NCI-H2081 treated with DMSO at 0.1 percent for 48 hours (cell line): Measurements from ENCODE around the gene ARHGDIB.

Source experiments
- DNase-seq: peaks from one replicate; lab custom pipeline; 2025; lab: John Stamatoyannopoulos, UW

ARHGDIB gene

DNA sequence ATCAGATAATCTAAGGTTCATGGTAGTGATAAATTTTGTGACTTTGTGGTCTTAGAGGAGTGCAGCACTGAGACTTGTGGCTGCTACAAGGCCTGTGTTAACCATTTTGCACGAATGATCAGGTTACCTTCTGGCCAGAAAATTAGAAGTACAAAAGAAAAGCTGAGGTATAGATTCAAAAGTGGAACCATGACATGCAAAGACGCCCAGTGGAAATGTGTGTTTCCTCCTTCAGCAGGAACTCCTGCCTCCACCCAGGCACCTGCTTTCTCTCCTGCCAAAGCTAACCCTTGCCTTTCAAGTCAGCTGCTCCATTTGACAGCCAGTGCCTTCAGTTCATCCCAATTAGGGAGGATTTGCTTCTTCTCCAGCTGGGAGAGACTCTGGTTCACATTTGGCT lies 21.6 kb upstream of the ARHGDIB start:
- no peak for DNase-seq

DNA sequence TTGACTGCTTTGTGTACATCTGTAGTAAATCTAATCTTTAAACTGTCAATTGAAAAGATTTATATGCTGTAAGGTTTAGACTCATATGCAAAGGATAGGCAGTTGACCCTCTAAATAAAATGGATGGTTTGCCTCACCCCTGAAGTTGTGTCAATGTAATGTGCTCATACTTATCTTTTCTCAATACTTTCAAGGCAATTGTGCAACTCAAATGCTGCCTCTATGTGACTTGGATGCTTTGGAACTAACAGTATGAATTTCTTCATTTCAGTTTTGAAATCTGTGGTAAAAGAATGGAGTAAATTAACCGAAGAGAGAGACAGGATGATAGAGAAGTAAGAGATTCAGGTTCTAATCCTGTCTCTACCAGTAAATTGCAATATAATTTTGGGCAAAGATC lies 21.2 kb upstream of the ARHGDIB start:
- no peak for DNase-seq

DNA sequence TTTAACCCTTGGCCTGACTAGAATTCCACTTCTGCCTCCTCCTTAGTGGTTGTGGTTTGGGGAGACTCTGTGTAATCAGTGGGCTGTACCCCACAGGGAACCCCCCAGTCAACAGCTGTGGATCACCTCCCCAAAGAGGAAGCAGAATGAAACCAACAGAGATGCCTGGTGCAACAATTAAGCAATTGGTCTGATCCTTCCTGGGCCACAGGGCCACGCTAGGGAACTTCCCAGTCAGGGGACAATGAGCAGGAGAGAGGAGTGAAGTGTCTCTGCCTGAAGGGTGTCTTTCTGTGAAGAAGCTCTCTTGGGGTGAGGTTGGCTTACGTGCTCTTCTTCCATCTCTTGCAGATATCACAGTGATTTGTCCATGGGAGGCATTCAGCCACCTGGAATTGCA lies 19.6 kb upstream of the ARHGDIB start:
- no peak for DNase-seq

DNA sequence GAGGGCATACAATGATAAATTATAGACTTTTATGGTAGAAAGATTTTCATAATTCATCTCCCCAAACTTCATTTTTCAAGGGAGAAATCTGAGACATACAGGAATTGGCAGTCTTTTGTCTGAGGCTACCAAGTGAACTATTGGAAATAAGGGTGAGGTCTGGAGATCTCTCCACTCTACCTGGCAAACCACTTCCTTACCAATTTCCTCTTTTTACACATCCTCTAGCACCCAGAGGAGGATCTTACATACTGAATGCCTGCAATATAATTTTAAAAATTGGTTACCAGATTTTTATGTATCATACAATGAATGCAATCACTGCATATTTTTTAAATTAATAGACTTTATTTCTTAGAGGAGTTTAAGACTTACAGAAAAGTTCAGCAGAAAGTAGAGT lies 18.1 kb upstream of the ARHGDIB start:
- DNase-seq: no peak

DNA sequence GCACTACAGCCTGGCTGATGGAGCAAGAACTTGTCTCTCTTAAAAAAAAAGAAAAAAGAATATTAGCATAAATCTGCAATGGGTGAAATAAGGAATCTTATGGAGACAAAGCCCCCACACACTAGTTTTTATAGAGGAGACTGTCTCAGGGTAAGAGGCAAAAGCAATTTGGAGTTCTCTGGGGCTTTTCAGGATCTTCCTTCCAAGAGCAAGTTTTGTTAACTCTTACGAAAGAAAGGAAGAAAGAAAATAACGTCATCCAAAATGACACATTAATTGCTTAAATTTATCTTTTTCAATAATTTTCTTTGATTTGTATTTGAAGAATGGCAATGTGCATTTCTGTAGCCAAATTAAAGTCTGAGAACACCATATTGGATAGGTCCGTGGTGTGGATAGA lies 15.3 kb upstream of the ARHGDIB start:
- no peak for DNase-seq

DNA sequence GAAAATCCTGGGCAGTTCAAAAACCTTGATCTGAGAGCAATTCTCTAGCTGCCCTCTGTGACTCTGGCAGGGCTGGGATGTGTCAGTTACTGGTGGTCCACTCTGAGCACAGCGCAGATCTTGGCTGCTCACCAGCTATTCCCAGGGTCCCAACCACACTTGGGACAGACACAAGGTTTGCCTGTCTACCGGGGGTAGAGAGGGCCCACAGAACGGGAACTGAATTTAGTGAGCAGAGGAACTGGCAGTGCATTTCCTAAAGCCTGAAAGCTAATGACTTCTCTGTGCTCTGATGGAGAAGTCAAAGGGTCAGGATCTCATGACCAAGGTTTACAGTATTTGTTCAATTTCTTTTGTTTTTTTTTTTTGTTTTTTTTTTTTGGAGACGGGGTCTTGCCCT lies 14.1 kb upstream of the ARHGDIB start:
- no peak for DNase-seq

DNA sequence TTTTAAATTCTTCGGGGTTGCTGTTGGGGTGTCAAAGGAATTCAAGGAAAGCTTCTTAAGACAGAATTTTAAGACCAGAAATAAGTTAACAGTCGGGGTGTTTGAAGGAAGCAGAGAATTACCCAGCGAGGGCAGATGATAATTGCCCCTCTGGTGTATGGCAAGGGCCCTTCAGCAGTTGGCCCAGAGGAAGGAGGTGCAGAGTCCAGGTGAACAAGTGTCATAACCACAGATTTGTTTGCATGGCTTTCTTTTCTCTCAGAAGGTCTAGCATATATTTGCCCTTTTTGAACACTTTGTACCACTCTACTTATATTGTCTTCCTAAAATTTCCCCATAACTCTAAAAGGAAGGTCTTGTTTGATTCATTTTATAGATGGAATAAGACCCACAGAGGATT lies 13.2 kb upstream of the ARHGDIB start:
- no peak for DNase-seq

DNA sequence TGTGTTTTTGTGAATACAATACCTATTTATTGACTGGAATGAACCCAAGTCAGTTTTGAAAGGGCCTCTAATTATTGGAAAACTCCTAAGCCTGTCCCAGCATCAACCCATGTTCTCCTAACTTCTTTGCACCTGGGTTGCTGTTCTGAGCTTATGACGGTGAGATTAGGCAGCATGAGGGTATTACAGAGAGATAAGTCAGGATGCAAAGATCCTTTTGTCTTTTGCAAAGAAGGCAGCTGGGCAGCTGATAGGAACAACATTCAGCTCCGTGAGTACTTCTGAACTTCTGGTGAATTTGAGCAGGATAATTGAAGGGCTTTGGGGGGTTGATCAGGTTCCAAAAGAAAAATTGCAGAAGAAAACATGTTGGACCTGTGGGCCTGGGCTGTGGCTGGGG lies 11.4 kb upstream of the ARHGDIB start, which contains the start of gene PDE6H:
TSS of gene PDE6H (plus strand) at position 227 of the 400 bp plus-strand sequence. CDS start 4,971 bp downstream, outside the sequence.
- no peak for DNase-seq

DNA sequence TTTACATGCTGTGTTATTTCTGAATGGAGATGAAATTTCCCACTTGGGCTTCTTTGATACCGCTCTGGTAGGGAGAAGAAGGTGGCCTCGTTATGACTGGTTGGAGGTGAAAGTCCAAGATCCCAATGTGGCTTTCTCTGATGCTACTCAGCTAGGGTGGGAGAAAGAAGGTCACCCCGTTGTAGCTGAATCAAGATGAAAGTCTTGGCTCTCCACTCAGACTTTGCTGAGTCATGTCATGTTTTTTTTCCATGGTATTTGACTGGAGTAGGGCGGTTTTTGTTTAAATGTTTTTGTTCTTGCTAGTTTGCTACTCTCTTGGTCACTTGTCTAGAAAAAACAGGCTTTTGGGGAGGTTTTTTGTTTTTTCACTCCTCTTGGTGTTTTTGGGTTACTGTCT lies 9.1 kb upstream of the ARHGDIB start:
- no peak for DNase-seq

DNA sequence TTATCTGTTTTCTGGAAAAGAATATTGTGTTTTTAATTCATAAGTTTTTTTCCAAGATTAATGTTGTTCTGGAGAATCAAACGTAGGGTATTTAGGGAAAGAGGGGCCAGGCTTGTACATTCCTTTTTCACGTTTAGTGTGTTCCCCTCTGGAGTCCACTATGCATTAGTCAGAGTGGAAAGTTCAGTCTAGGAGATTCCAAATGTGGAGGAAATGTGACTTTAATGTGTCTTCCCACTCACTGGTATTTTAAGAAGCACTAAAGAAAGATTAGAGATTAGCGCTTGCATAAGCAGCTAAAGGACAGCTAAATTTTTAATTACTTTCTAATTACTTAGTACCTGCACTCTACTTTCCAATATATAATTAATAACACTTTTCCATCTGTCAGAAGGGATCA lies 7.1 kb upstream of the ARHGDIB start:
- no peak for DNase-seq

DNA sequence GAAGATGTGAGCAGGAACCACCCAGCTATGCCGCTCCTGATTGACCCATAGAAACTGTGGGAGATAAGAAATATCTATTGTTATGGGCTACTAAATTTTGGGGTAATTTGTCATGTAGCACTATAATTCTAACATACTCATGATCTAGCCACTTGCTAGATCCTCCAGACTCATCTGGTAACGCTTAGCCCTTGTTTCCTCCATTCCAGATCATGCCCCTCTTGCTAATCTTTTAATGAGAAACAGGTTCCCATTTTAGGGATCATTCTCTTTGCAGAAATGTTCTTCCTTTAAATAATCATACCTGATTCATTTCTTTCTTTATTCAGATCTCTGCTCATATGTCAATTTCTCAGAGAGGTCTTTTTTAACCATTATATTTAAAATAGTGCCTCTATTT lies 3.8 kb upstream of the ARHGDIB start:
- DNase-seq: no peak

DNA sequence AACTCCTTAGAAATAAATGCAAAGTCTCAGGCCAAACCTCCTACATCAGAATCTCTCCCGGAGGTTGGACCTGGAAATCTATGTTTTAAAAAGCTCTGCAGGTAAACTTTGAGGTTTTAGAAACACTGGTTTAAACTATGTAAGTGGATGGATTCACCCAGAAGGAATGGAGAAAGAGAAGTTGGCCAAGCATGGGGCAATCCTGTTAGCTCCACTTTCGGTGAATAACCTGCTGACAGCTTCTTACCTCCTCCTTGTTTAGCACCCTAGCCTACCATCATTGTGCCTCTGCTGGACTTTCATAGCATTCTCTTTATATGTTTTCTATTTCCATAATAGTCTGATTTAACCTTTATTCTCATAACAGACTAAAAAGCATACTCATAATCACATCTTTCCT lies 3.0 kb upstream of the ARHGDIB start:
- DNase-seq: no peak

DNA sequence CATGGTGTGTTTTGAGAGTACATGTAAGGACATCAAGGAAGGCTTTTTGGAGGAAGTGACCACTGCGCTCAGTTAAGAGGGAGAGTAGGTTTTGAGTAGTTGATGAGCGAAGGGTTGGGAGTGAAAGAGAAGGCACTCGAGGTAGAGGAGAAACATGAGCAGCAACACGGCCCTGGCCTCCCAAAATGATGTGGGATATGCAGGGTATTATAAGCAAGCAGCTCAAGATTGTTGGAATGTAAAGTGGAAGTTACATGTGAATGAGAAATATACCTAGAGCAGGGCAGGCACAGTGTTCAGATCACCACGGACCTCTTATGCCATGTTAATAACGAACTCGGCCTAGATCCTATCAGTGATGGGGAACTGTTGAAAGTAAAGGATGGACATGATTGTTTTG lies 2.1 kb upstream of the ARHGDIB start:
- DNase-seq: no peak

DNA sequence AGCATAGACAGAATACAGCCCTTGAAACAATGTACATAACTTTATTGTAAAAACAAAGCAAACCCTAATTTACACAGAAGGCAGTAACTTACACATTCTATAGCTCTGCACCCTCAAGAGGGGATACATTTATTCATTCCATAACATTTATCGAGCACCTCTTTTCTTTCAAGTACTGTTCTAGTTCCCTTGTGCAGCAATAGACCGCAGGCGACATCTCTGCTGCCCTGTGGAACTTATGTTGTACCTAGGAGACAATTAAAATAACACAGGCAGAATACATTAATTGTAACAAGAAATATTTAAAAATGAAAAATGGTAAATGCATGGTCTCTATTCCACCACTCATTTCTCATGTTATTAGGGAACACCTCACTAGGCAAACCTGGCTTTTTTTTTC lies 1.4 kb upstream of the ARHGDIB start:
- DNase-seq: no peak

DNA sequence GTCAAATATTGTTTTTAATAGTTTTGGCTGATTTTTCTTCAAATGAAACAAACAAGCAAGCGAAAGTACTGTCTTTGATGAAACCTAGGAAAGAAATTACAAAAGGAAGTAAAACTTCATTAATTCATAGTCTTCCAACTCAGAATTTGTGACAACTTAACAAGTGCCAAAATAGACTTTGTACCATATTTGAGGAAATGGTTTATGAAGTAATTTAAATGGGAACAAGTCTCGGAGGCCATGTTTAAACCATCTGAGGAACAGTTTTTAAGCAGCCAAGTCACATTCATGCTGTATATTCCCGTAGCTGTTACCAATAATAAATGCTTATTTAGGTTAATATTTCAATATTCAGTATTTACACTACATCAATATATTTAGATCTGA lies 745 bp upstream of the ARHGDIB start:
- no peak for DNase-seq

DNA sequence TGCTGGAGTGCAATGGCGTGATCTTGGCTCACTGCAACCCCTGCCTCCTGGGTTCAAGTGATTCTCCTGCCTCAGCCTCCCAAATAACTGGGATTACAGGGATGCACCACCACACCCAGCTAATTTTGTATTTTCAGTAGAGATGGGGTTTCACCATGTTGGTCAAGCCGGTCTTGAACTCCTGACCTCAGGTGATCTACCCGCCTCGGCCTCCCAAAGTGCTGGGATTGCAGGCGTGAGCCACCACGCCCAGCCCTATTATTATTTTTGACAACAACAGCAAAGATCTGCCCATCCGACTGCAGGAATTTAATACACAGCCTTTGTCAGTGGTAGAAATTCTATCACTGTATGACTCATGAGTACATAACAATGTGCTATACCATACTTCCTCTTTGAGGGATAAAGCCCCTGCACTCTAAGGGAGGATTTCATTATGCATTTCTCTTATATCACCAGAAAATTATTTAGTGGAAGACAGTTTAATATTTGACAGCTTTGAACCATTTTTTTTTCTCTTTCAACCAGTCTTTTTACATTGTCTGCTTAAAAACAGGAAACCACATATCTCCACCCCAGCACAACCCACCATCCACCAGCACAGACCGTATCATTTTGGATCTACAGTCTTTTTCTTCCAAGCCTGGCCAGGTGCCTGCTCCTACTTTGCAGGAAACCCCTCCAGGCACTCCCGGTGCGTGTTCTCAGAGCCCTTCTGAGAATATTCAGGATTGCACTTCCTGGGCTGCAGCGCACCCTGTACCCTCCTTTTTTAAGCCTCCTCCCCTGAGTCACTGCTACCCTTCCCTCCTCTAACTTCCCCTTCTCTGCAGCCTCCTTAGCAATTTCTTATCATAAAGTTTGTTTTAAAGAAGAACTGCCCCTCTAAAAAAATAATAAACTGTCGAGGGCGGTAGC lies 594 bp downstream of the ARHGDIB start:
- DNase-seq: no peak

DNA sequence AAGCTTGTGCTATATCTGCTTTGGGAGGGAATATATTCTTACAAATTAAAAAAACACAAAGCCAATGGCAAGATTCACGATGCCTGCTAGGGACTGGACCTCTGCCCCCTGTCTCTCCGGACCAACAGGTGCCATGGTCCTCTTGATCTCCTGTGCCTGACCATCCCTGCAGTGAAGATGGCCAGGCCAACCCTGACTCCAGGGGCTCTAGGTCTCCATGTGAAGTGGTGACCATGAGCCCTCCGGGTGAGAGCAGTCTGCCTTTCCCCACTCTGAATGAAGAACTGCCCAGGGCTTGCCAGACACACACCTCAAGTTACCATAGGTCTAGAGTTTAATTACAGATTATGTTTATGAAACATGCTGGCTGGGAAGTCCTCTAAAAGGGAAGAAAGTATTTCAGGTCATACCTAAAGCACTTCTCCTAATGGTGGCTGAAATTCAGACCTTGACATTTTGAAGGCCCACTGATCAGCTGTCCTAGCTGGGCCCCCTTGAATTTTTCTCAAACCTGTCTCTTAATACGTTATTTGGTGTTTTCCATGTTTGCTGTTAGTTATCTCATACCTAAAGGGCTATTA lies 1.4 kb downstream of the ARHGDIB start:
- DNase-seq: no peak

DNA sequence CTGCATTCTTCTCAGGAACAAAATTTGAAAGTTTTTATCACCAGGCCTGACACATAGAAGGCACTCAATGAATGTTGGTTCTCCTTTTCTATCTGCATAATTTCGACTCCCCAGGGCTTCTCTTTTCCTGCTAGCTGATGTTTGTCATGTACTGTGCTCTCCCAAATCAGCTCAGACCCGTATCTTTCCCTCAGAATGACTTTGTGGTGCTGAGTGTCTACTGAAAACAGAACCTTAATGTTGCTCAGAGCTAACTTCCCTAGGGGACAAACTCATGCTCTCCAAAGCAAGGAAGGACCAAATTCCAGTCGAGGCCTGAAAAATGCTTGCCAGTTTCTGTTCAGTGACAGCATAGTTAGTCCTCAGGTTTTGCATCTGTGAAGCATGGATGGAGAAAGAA lies 1.9 kb downstream of the ARHGDIB start:
- DNase-seq: no peak

DNA sequence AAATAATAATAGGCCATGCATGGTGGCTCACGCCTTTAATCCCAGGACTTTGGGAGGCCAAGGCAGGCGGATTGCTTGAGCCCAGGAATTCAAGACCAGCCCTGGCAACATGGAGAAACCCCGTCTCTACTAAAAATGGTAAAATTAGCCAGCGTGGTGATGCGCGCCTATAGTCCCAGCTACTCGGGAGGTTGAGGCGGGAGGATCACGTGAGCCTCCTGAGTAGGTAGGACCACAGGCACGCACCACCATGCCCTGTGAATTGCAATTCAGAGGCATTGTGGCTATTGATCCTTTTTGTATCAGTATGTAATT lies 2.3 kb downstream of the ARHGDIB start:
- DNase-seq: no peak

DNA sequence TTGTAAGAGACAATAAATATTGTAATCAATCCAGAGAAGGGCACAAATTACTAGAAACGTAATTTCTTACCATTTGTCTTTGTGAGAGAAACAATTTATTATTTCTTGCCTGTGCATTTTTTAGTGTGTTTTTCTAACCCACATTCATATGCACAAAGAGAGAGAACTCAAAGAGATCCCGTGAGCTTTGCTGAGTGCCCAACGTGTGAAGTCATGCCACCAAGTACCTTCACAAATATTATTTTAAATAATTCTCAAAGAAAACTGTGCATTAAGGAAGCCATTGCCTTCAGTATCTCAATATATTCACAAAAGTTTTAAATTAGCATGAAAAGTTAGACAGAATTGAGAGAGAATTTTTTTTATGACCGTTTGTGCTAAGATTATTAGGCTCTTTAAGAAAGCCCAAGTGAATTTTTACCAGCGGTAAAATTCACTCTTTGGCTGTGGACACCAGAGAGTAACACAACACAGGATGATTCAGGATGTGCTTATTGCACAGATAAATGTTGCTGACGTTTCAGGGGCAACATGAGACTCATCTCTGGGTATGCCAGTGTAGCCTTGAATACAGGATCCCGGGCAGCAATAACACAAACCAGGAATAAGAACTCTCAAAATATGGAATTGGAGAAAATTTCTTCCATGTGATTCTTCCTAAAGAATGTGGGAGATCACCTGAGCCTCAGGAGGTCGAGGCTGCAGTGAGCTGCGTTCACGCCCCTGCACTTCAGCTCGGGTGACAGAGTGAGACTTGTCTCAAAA lies 2.9 kb downstream of the ARHGDIB start:
- DNase-seq: no peak

DNA sequence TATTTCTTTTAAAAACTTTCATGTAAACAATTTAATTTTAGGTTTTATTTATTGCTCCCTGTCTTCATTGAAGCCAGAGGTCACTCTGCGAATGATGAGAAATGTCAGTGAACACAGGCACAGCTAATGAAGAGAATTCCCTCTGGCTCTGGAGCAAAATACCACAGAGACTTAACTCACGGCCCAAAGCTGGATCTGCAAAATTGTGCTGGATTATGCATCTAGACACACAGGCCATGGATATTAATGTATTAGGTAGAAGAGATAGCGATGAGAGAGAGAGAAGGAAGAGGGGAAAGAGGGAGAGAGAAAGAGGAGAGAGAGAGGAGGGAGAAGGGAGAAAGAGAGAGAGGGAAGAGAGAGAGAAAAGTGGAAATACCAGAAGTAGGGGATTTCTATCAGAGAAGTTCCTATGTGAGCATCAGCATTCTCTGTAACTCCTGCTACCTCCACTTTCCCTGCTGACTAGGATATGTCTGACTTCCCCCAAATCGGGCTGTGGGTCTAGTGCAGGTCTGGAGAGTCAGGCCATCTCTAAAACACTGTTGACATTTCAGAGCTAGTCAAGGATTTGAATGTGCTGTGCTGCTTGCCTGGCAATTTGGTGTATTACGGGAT lies 3.7 kb downstream of the ARHGDIB start:
- no peak for DNase-seq

DNA sequence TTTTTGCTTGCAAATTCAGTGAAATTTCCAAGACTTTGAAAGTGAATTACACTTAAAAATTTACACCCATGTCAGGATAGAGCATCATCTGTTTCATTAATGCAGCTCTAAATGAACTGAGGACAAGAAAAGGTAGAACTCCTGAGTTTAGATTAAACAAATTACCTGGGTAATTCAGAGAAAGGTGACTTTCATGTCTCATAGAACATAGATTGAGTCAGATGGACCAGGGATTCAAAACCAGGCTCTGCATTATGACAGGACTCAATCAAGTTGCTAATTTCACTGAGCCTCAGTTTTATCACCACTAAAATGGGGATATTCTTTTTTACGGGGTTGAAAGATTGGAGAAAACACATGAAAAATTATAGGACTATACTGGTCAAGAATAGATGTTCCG lies 4.5 kb downstream of the ARHGDIB start:
- no peak for DNase-seq
